SK-N-SH (cell line): ENCODE results near the gene ZNRF1. TPM values are rescaled to one million over a fixed set of nuclear protein-coding genes. Genes with fewer than 3 reads are reported as not detected.
A peak's percentile ranks its signal among the peaks of the same experiment; 100 is the strongest.

Source experiments
- CTCF ChIA-PET: fragments of 300-600, 350-600 bp; formaldehyde crosslinking; extraction: SDS; loops from one replicate; lab custom pipeline; 2021; lab: Yijun Ruan, JAX
- POLR2A ChIA-PET: fragments of 350-600 bp; sonication (Branson Sonifier 250); formaldehyde crosslinking; extraction: SDS; loops from one replicate; lab custom pipeline; 2020; ENCODE audit warnings: antibody characterized with exemption, inconsistent platforms; lab: Yijun Ruan, JAX
- DNase-seq: peaks from one replicate; pipeline ENCODE4 v3.0.0; 2012
- H2AFZ ChIP-seq: fragments of 200-600 bp; sonication (generic); 2 replicates; pipeline ENCODE4 v1.8.1; 2016; ENCODE audit warnings: antibody characterized with exemption, mild to moderate bottlenecking, low read depth
- H3F3A ChIP-seq: fragments of 200-600 bp; sonication (generic); replicated peaks from 2 replicates; pipeline ENCODE3; 2016; ENCODE audit warnings: antibody characterized with exemption, mild to moderate bottlenecking; ENCODE audit not compliant: insufficient read depth
- H3K27ac ChIP-seq, 2 experiments: fragments of 200-500 bp in 1 of 2; fragments of 200-600 bp in 1 of 2; sonication (Bioruptor generic) in 1 of 2; sonication (generic), shearing (Covaris generic) in 1 of 2; 2 replicates each; pipeline versions ENCODE4 v1.5.1 to v1.6.1; 2014 to 2016; ENCODE audit warnings: low read depth in 2 of 2, inconsistent platforms in 1 of 2, low read length in 1 of 2, mild to moderate bottlenecking in 1 of 2, mixed read lengths in 1 of 2
- H3K27me3 ChIP-seq: fragments of 200-600 bp; sonication (generic), shearing (Covaris generic); 2 replicates; pipeline ENCODE4 v1.6.1; 2016; ENCODE audit warnings: mixed run types; ENCODE audit not compliant: insufficient read depth
- H3K36me3 ChIP-seq, 2 experiments: fragments of 200-500 bp in 1 of 2; fragments of 200-600 bp in 1 of 2; sonication (Bioruptor generic) in 1 of 2; sonication (generic) in 1 of 2; replicated peaks in 1 of 2; 2 replicates each; pipeline versions ENCODE3 to v1.5.1; 2014 to 2016; ENCODE audit warnings: low read length in 1 of 2, mild to moderate bottlenecking in 1 of 2; ENCODE audit not compliant: insufficient read depth in 2 of 2, control insufficient read depth in 1 of 2
- H3K4me1 ChIP-seq, 2 experiments: fragments of 200-500 bp in 1 of 2; fragments of 200-600 bp in 1 of 2; sonication (Bioruptor generic) in 1 of 2; sonication (generic), shearing (Covaris generic) in 1 of 2; 2 replicates each; pipeline versions ENCODE4 v1.5.1 to v1.6.1; 2014 to 2016; ENCODE audit warnings: low read depth in 1 of 2, low read length in 1 of 2, mixed run types in 1 of 2; ENCODE audit not compliant: insufficient read depth in 2 of 2, control insufficient read depth in 1 of 2
- H3K4me2 ChIP-seq: fragments of 200-600 bp; sonication (generic), shearing (Covaris generic); 2 replicates; pipeline ENCODE4 v1.6.1; 2017; ENCODE audit warnings: mixed run types
- H3K4me3 ChIP-seq, 2 experiments: fragments of 200-500 bp in 1 of 2; fragments of 200-600 bp in 1 of 2; sonication (Bioruptor generic) in 1 of 2; sonication (generic), shearing (Covaris generic) in 1 of 2; 2 replicates each; pipeline versions ENCODE4 v1.5.1 to v1.8.1; 2014 to 2016; ENCODE audit warnings: low read depth in 2 of 2, inconsistent platforms in 1 of 2, low read length in 1 of 2, mild to moderate bottlenecking in 1 of 2, mixed read lengths in 1 of 2, moderate library complexity in 1 of 2
- H3K79me2 ChIP-seq: fragments of 200-600 bp; sonication (generic); 2 replicates; pipeline ENCODE4 v1.8.1; 2017; ENCODE audit warnings: mild to moderate bottlenecking; ENCODE audit not compliant: insufficient read depth
- H3K9ac ChIP-seq: fragments of 200-600 bp; sonication (generic); 2 replicates; pipeline ENCODE4 v1.6.1; 2017; ENCODE audit warnings: mixed run types
- H3K9me2 ChIP-seq: fragments of 200-600 bp; sonication (generic); 2 replicates; pipeline ENCODE4 v1.6.1; 2017; ENCODE audit warnings: mixed run types
- H3K9me3 ChIP-seq: fragments of 200-600 bp; sonication (generic); 2 replicates; pipeline ENCODE4 v1.6.1; 2017; ENCODE audit warnings: mixed run types, mild to moderate bottlenecking, moderate library complexity
- H4K20me1 ChIP-seq: fragments of 200-600 bp; sonication (generic); 2 replicates; pipeline ENCODE4 v1.6.1; 2017; ENCODE audit warnings: mild to moderate bottlenecking, mixed run types; ENCODE audit not compliant: insufficient read depth
- CTCF ChIP-seq: fragments of 200-600 bp; sonication (generic); IDR thresholded peaks from 2 replicates; pipeline ENCODE4 v1.6.1; 2017; ENCODE audit warnings: antibody characterized with exemption, mild to moderate bottlenecking, moderate library complexity
- FOXM1 ChIP-seq: IDR thresholded peaks from 2 replicates; pipeline ENCODE4 v1.4.0; 2012; ENCODE audit warnings: low read depth, mild to moderate bottlenecking
- GABPA ChIP-seq: IDR thresholded peaks from 2 replicates; pipeline ENCODE4 v1.4.0; 2012; ENCODE audit warnings: low read depth, mild to moderate bottlenecking
- GATA2 ChIP-seq: sonication (generic); formaldehyde crosslinking; IDR thresholded peaks from 2 replicates; pipeline ENCODE4 v1.5.0; 2020; ENCODE audit warnings: mild to moderate bottlenecking, missing genetic modification reagents
- IRF3 ChIP-seq: fragments of 150-350 bp; IDR thresholded peaks from 2 replicates; pipeline ENCODE4 v1.6.1; 2016; ENCODE audit warnings: mild to moderate bottlenecking, low read depth, low read length
- NRF1 ChIP-seq: IDR thresholded peaks from 2 replicates; pipeline ENCODE4 v1.6.1; 2012; ENCODE audit warnings: low read depth, mild to moderate bottlenecking, low read length
- POLR2AphosphoS5 ChIP-seq: IDR thresholded peaks from 2 replicates; pipeline ENCODE4 v1.6.1; 2012; ENCODE audit warnings: low read depth, low read length
- RAD21 ChIP-seq: IDR thresholded peaks from 2 replicates; pipeline ENCODE4 v1.6.1; 2012; ENCODE audit warnings: mild to moderate bottlenecking, low read length
- RCOR1 ChIP-seq: fragments of 150-350 bp; IDR thresholded peaks from 2 replicates; pipeline ENCODE4 v1.6.1; 2017; ENCODE audit warnings: antibody characterized with exemption, low read length
- REST ChIP-seq: IDR thresholded peaks from 2 replicates; pipeline ENCODE4 v1.6.1; 2012; ENCODE audit warnings: mild to moderate bottlenecking, low read depth, low read length, moderate library complexity
- RFX5 ChIP-seq: IDR thresholded peaks from 2 replicates; pipeline ENCODE4 v1.6.1; 2012; ENCODE audit warnings: mild to moderate bottlenecking, improper control_type of control experiment, low read length
- RXRA ChIP-seq: IDR thresholded peaks from 2 replicates; pipeline ENCODE4 v1.4.0; 2012; ENCODE audit warnings: low read depth, mild to moderate bottlenecking, borderline replicate concordance
- SIN3A ChIP-seq: IDR thresholded peaks from 2 replicates; pipeline ENCODE4 v1.6.1; 2012; ENCODE audit warnings: low read depth, mild to moderate bottlenecking, low read length, moderate library complexity, borderline replicate concordance
- TCF12 ChIP-seq: IDR thresholded peaks from 2 replicates; pipeline ENCODE4 v1.4.0; 2012
- YY1 ChIP-seq: IDR thresholded peaks from 2 replicates; pipeline ENCODE4 v1.4.0; 2012; ENCODE audit warnings: low read depth, mild to moderate bottlenecking
- WGBS: methylation state at CpG from one replicate; pipeline ENCODE4 v1.1.6; 2017; ENCODE audit warnings: low lambda C conversion rate; 5-methylcytosine and 5-hydroxymethylcytosine counted together
- polyA plus RNA-seq, 3 experiments: library from polyadenylated mRNA; depleted of rRNA; stranded (reverse); fragments of >200 nt; gene quantifications; 2 replicates each; pipeline ENCODE4 v1.2.3, GENCODE V29; 2012

ZNRF1 gene
- polyA plus RNA-seq, 1 of the 3 experiments (the other 2 are of a cell fraction), result 23.7 TPM

- Histone ChIP-seq H3K9ac (no peak overlapping the region), H3K4me3 (no peak overlapping the region)
- peak; percentile 16 for DNase-seq
- 100% methylated on average over 6 of the region's 11 CpGs for WGBS
- TF ChIP-seq CTCF (no peak), GATA2 (CRISPR knock-in tag) (no peak), NRF1 (no peak), RFX5 (no peak), POLR2AphosphoS5 (no peak), SIN3A (no peak), RCOR1 (no peak), YY1 (no peak), TCF12 (no peak), GABPA (no peak), RAD21 (no peak), REST (no peak), FOXM1 (no peak), RXRA (no peak), IRF3 (no peak)
- TF ChIP-seq, all 33 proteins: peak for 0
- POLR2A ChIA-PET, result interaction anchor here (1.0 kb wide), 1 partner anchor 16 kb away, joined by 4 read pairs; no protein-coding TSS in a partner anchor
- CTCF ChIA-PET, result interaction anchor here (0.7 to 2.8 kb wide), 6 partner anchors 8 to 120 kb away, joined by 3 to 28 read pairs (median 4); partner anchors contain the start of genes WDR59 and ZNRF1
- peak overlapping the region in 1 of 2 experiments; percentile 97; a peak in 2 of 4 replicates for H3K27ac ChIP-seq
- no peaks in the 10 kb centered on the region for H3K9me2 ChIP-seq
- H3K27me3 ChIP-seq, result no peaks in the 10 kb centered on the region
- no peak overlapping the region for H2AFZ ChIP-seq
- H3K36me3 ChIP-seq, result no peaks in the 10 kb centered on the region
- peaks cover 11% of the 10 kb centered on the region for H3F3A ChIP-seq
- peaks cover 4% of the 10 kb centered on the region; the same call in 1 of the 2 replicates for H4K20me1 ChIP-seq
- 0 out of 2 replicates have a peak, but pooled peaks cover 11% of the 10 kb centered on the region for H3K79me2 ChIP-seq
- H3K9me3 ChIP-seq, result no peaks in the 10 kb centered on the region
- peaks cover 39 to 54% of the 10 kb centered on the region in 2 experiments; a peak in 3 of 4 replicates for H3K4me1 ChIP-seq
- no peak overlapping the region for H3K4me2 ChIP-seq
These were observed 106.0 kb downstream of the ZNRF1 start for GRCh38 chr16:75104836-75105235.
